ENCODE data around the gene MTREX.

Gene MTREX

DNA sequence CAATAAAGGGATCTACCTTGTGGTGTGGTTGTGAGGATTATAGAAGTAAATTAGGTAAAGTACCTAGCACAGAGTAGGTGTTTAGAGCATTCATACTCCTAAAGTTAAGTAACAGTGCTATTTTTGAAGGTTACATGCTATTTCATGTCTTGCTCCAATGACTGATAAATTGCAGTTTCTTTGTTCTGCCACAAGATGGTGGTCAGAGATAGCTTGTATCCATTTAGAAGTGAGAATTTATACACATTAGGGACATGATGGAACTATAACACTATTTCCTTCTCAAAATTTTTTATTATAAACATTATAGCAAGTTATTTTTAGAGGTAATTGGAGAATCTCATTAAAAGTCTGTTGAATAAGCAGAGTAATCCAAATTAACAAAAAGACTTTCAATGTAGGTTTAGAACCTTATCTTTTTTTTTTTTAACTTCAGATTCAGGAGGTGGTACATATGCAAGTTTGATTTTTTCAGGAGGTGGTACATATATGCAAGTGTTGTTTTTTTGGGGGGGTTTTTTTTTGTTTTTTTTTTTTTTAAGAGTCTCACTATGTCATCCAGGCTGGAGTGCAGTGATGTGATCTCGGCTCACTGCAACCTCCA, 17.1 kb downstream of the MTREX start:
- DNase-seq: no peak

DNA sequence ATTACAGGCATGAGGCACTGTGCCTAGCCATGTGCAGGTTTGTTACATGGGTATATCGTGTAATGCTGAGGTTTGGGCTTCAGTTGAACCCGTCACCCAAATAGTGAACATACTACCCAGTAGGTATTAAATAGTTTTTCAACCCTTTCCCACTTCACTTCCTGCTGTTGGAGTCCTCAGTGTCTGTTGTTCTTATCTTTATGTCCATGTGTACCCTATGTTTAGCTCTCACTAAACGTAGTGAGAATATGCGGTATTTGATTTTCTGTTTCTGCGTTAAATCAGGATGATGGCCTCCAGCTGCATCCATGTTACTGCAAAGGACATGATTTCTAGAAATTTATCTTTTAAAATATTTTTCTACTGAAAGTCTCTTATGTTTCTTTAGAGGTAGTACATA, 17.8 kb downstream of the MTREX start:
- no peak for DNase-seq

DNA sequence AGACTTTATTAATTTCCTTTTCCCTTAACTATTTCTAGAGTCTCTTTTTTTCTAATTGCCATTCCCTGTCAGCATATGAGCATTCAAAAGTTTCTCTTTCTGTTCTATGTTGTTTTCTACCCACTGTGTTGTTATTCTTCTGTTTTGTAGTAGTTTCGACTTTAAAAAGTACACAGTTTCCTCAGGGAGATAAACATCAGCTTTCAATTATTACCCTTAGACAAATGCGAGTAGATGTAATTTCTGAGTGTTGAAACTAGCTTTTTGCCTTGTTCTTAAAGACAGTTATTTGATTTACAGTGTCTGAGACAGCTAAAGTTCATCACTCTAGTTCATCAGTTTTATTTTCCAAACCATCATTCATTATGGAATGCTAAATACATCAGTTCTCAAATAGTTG, 19.5 kb downstream of the MTREX start:
- DNase-seq: no peak

DNA sequence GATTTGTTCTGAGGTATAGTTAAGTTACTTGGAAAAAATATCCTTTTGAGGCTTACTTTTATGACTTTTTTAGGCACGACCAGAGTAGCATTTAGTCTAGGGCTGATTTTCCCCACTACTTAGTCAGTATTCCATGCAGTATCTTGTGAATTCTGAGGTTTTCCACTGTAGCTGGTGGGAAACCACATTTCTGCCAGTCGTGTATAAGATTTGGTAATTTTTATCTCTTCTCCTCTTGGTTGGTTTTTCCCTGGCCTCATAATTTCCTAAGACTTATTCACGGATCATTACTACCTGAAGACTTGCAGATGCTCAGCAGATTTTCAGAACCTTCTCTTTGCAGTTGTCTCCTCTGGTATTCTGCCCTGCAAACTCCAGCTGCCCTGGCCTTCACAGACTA, 23.5 kb downstream of the MTREX start:
- DNase-seq: no peak

DNA sequence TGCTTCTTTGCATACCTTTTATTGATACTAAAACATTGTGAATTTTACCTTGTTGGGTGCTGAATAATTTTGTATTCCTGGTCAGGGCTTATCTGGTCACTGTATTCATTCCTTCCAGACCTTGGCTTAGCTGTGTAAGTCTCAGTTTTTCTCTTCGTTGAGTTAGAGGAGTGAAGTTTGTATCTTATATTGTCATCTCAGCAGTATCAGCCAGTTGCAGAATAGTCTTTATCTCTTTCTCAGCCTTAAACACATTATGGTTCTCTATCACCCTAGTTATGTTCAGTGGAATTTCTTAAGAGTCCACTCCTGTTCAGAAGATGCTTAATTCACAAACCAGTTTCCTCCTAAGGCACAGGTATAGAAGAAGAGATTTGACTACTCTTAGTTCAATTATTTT, 25.2 kb downstream of the MTREX start:
- DNase-seq: no peak

GRCh38 chr5:55333811-55334210, 26.0 kb downstream of the MTREX start:
- no peak for DNase-seq

GRCh38 chr5:55338092-55338613, 30.4 kb downstream of the MTREX start:
- DNase-seq: no peak

DNA sequence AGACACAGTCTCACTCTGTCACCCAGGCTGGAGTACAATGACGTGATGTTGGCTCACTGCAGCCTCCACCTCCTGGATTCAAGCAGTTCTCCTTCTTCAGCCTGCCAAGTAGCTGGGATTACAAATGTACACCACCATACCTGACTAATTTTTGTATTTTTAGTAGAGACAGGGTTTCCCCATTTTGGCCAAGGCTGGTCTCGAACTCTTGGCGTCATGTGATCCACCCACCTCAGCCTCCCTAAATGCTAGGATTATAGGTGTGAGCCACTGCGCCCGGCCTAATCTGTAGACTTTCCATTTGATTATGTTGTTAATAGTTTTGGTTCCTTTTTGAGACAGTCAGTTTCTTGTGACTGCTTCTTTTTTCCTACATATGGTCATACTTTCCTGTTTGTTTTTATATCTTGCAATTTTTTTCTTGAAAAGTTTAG, 31.0 kb downstream of the MTREX start:
- DNase-seq: no peak

DNA sequence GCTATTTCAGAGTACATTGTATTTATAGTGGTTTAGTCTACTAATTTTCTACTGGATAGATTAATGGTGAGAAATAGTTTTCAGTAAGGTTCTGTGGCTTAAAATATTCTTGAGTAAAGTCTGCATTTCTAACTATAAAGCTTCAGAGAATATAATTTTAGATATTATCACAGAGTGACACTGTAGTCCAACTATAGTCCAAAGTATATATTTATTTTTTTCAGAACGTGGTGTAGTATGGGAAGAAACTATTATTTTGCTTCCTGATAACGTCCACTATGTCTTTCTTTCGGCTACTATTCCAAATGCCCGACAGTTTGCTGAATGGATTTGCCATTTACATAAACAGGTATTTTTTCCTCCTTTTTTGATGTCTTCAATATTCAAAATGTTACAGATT, 35.3 kb downstream of the MTREX start:
- no peak for DNase-seq

- DNase-seq: no peak
Observed at GRCh38 chr5:55343609-55344008, 35.8 kb downstream of the MTREX start.

DNA sequence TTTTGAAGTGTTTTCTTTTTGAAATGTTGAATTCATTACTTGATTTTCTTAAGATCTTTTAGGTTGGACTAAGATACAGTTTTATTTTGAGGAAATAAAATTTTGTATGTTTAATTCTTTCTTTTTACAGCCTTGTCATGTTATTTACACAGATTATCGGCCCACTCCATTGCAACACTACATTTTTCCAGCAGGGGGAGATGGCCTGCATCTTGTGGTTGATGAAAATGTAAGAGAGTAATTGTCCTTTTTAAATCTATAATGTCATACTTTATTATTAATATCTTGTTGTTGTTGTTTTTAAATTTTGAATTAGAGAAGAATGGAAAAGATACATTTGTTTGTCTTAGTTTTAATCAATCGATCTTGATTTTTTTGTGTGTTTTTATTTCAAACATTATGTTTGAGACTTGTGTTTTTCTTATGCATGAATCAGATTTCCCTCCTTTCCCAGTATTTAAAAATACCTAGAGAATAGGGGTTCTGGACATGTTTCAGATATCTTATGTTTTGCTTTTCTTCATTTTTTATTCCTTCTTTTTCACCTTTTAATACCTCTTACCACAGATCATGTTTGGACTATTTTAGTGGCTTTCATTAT, 36.7 kb downstream of the MTREX start:
- DNase-seq: peak in 36 of 56 donors; percentile 3 to 82 (median 28)

DNA sequence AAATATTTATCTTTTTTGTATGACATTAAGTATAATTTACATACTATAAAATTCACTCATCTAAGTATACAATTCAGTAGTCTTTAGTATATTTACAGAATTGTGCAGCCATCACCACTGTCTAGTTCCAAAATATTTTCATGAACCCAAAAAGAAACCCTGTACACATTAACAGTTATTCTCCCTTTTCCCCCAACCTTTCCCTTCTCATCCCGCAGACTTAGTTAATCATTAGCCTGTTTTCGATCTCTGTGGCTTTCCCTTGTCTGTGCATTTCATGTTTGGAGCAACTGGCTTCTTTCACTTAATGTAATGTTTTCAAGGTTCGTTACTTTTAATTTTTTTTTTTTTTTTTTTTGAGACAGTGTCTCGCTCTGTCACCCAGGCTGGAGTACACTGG, 37.5 kb downstream of the MTREX start:
- no peak for DNase-seq

DNA sequence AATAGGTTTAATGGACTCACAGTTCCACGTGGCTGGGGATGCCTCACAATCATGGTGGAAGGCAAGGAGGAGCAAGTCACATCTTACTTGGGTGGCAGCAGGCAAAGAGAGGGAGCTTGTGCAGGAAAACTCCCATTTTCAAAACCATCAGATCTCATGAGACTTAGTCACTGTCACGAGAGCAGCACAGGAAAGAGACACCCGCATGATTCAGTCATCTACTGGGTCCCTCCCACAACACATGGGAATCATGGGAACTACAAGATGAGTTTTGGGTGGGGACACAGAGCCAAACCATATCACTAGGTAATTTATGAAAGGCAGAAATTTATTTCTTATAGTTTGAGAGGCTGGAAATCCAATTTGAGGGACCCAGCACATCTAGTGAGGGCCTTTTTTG, 40.0 kb downstream of the MTREX start:
- DNase-seq: no peak

- DNase-seq: no peak
Observed at GRCh38 chr5:55350754-55351153, 43.0 kb downstream of the MTREX start.

DNA sequence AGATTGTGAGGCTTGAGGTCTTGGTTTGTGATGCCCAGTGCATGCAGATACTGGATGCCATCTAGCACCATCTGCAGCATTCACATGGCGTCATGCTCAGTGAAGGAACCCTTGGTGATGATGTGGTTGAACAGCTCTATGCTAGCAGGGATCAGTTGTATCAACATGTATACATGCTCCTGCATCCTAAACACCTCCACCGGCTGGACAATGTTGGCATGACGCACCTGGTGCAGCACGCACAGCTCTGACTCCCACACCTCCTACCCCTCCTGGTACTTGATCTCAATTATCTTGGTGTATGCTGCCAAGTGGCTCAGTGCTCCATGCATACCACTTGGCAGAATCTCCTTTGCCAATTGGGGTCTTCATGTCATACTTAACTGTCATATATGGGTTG, 49.1 kb downstream of the MTREX start:
- no peak for DNase-seq

DNA sequence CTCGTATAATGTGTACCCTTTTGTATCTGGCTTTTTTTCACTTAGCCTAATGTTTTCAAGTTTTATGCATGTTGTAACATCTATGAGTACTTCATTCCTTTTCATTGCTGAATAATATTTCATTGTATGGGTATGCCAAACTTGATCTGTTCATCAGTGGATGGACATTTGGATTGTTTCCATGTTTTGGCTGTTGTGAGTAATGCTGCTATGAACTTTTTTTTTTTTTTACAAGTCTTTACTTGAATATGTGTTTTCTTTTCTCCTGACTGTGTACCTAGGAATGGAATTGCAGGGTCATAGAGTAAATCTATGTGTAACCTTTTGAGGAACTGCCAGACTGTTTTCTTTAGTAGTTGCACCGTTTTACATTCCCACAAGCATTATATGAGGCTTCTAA, 52.4 kb downstream of the MTREX start:
- no peak for DNase-seq

DNA sequence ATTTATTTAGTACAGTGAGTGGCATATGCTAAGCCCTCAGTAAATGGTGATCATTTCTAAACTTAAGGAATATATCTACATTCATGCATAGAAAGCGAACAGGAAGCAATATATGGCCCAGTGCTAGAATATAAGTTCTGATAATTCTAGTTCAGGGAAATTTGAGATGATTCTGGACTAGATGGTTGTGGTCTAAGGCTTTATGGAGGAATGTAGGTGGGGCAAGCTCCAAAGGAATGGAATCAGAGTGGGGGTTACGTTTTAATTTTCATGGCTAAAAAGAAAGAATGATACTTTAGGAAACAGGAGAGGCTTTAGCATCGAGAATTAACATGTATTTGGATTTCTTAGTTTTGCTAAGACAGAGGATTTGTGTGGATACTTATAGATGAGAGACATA, 56.1 kb downstream of the MTREX start:
- no peak for DNase-seq

- DNase-seq: no peak
Observed at GRCh38 chr5:55364537-55365055, 56.8 kb downstream of the MTREX start.

DNA sequence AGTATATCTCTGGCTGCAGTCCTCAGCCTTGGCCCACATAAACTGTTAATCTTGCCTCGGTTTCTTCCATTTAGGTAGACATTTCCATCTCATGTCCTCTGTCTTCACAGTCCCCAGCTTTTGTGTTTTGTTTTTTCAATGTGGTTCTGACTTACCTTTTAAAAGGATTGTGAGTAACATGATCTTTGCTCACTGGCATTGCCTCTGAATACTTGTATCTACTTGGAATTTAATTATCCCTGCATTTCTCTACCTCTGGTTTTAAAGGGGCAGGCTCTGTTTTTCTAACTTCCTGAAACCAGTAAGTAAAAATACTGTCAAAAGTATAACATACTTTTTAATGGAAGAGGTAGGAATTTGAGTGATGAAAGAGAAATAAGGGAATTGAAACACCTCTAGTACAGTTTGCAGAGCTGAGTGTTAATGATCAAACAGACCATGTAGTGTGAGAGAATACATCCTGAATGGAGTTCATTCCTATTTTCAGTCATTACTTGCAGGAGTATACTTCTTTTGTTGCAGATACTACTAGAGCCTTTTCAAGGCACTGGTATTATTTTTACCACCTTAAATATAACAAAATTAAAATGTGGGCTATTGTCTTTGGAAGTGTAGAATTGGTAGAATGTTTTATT, 62.6 kb downstream of the MTREX start:
- no peak for DNase-seq

DNA sequence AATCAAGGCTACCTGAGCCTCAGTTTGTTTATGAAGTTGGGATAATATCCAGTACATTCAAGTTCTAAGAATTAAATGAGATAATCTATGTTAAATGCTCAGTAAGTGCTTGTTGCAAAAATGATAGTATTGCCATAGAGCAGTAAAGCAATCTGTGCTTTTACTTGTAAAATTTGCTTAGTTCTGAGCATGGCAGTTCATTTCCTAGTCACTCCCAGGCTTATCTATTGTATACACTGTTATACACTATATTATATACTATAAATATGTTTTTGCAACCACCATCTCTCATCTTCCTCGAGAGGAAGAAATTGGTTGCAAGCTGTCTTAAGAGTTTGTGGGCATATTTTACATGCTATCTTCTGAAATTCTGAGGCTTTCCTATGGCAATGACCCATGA, 63.4 kb downstream of the MTREX start:
- no peak for DNase-seq

DNA sequence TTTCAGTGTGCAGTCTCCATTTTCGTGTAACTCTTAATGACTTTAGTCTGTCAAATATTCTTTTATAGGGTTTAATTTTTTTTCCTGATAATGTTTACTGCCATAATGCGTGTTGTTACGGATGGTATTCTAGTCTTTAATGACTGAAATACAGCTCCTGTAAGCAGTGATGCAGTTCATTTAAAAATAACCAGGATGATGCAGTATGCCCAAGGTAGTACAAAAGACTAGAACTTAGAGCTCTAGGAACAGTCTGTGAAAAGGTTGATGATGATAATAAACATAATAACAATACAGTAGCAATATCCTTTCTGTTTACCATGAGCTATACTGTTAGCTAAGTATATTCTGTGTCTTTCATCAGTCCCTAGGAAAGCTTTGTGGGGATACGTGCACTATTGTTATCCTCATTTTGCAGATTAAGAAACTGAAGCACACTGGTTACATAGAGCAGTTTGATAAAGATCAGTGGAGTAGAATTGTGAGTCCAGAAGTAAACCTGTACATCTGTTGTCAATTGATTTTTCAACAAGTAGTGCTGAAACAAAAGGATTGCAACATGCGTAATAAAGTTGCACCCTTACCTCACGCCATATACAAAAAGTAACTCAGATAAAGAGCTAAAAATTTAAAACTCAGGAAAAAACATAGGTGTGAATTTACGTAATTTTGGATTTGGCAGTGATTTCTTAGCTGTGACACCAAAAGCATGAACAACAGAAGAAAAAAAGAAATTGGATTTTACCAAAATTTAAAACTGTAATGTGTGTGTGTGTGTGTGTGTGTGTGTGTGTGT, 64.5 kb downstream of the MTREX start:
- no peak for DNase-seq

GRCh38 chr5:55377810-55378209, 70.0 kb downstream of the MTREX start:
- no peak for DNase-seq
